ENCODE data around the gene MINAR1.

DNA sequence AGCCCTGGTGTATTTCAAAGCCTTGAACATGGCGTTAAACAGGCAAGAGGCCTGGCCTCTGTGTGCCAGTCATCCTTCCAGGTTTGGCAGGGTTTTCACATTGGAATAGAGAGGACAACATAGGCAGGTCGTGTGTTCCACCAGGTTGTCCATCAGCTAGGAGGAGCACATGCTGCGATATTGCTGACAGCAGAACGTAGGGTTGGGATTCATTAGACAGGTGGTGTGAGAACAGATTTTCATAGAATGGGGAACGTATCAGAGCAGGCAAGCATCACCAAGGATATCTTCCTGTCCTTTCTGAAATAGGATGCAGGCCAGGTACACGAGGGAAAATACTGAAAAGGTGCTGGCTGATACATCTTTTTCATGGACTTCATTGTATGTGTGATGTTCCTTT lies 26.4 kb downstream of the MINAR1 start:
- TF ChIP-seq, protein P1, sequence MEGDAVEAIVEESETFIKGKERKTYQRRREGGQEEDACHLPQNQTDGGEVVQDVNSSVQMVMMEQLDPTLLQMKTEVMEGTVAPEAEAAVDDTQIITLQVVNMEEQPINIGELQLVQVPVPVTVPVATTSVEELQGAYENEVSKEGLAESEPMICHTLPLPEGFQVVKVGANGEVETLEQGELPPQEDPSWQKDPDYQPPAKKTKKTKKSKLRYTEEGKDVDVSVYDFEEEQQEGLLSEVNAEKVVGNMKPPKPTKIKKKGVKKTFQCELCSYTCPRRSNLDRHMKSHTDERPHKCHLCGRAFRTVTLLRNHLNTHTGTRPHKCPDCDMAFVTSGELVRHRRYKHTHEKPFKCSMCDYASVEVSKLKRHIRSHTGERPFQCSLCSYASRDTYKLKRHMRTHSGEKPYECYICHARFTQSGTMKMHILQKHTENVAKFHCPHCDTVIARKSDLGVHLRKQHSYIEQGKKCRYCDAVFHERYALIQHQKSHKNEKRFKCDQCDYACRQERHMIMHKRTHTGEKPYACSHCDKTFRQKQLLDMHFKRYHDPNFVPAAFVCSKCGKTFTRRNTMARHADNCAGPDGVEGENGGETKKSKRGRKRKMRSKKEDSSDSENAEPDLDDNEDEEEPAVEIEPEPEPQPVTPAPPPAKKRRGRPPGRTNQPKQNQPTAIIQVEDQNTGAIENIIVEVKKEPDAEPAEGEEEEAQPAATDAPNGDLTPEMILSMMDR (IDR thresholded peaks at IDR 0.05 in 4 of 5, conservative IDR thresholded peaks at IDR 0.05 in 1 of 5), result no peak
- TF ChIP-seq POLR2A (IDR thresholded peaks at IDR 0.05), result no peak
